MM.1S (cell line): ENCODE results near the gene HNRNPD.
A peak's percentile ranks its signal among the peaks of the same experiment; 100 is the strongest.

Source experiments
- DNase-seq: peaks from one replicate; pipeline ENCODE4 v3.0.0-alpha.2; 2015
- H2AFZ ChIP-seq: fragments of 300-600 bp; sonication (generic); 2 replicates; pipeline ENCODE4 v1.6.0; 2016; ENCODE audit warnings: antibody characterized with exemption, low read length
- H3F3A ChIP-seq: fragments of 300-600 bp; sonication (generic); 2 replicates; pipeline ENCODE4 v1.6.1; 2016; ENCODE audit warnings: mild to moderate bottlenecking, antibody characterized with exemption, low read length, moderate library complexity, mixed read lengths; ENCODE audit not compliant: insufficient read depth
- H3K27ac ChIP-seq: fragments of 300-600 bp; sonication (generic); 2 replicates; pipeline ENCODE4 v1.5.1; 2016; ENCODE audit warnings: mild to moderate bottlenecking, low read length
- H3K27me3 ChIP-seq: fragments of 300-600 bp; sonication (generic); replicated peaks from 2 replicates; pipeline ENCODE4 v1.6.0; 2016; ENCODE audit warnings: low read length; ENCODE audit not compliant: insufficient read depth
- H3K36me3 ChIP-seq: fragments of 300-600 bp; sonication (generic); replicated peaks from 2 replicates; pipeline ENCODE4 v1.6.1; 2016; ENCODE audit warnings: mild to moderate bottlenecking, low read length, mixed read lengths; ENCODE audit not compliant: insufficient read depth
- H3K4me1 ChIP-seq: fragments of 300-600 bp; sonication (generic); 2 replicates; pipeline ENCODE4 v1.6.1; 2016; ENCODE audit warnings: low read length, mixed read lengths
- H3K4me2 ChIP-seq: fragments of 300-600 bp; sonication (generic); 2 replicates; pipeline ENCODE4 v1.6.0; 2016; ENCODE audit warnings: low read depth, low read length
- H3K4me3 ChIP-seq: fragments of 300-600 bp; sonication (generic); 2 replicates; pipeline ENCODE4 v1.5.1; 2016; ENCODE audit warnings: low read length, mixed read lengths
- H3K79me2 ChIP-seq: fragments of 300-600 bp; sonication (generic); 2 replicates; pipeline ENCODE4 v1.6.1; 2016; ENCODE audit warnings: mixed run types, low read length, mixed read lengths
- H3K9ac ChIP-seq: fragments of 300-600 bp; sonication (generic); 2 replicates; pipeline ENCODE4 v1.6.1; 2016; ENCODE audit warnings: low read length, mixed read lengths
- H3K9me2 ChIP-seq: fragments of 300-600 bp; sonication (generic); replicated peaks from 2 replicates; pipeline ENCODE4 v1.6.1; 2016; ENCODE audit warnings: mild to moderate bottlenecking, low read length, mixed read lengths; ENCODE audit not compliant: insufficient read depth
- H3K9me3 ChIP-seq: fragments of 300-600 bp; sonication (generic); replicated peaks from 2 replicates; pipeline ENCODE4 v1.6.1; 2016; ENCODE audit warnings: mild to moderate bottlenecking, low read length, mixed read lengths; ENCODE audit not compliant: insufficient read depth
- H4K20me1 ChIP-seq: fragments of 300-600 bp; sonication (generic); 2 replicates; pipeline ENCODE4 v1.6.1; 2016; ENCODE audit warnings: mild to moderate bottlenecking, low read length, moderate library complexity, mixed read lengths; ENCODE audit not compliant: insufficient read depth
- CTCF ChIP-seq: fragments of 300-600 bp; sonication (generic); IDR thresholded peaks from 2 replicates; pipeline ENCODE4 v1.5.1; 2016; ENCODE audit warnings: antibody characterized with exemption, low read length, mixed read lengths
- EZH2 ChIP-seq: fragments of 300-600 bp; sonication (generic); optimal IDR thresholded peaks from 2 replicates; pipeline ENCODE3; 2017; ENCODE audit warnings: low read depth, mild to moderate bottlenecking, antibody characterized with exemption, low read length, mixed read lengths
- EZH2phosphoT487 ChIP-seq: fragments of 300-600 bp; sonication (generic); IDR thresholded peaks from 2 replicates; pipeline ENCODE4 v1.6.1; 2018; ENCODE audit warnings: antibody characterized with exemption, low read length

The HNRNPD gene

GRCh38 chr4:82373816-82374625 lies at the start of gene HNRNPD:
HNRNPD (minus strand) TSS chr4:82373991; CDS start chr4:82373678, 313 bp downstream.
- Histone ChIP-seq H3F3A (peaks cover 22% of the 10 kb centered on the region), H3K36me3 (peaks cover 3% of the 10 kb centered on the region; the same call in 1 of the 2 replicates), H4K20me1 (peaks cover 34% of the 10 kb centered on the region), H3K9me3 (no peaks in the 10 kb centered on the region), H3K9me2 (no peaks in the 10 kb centered on the region), H3K27ac (peak within 1 kb of the TSS; percentile 99), H3K27me3 (no peaks in the 10 kb centered on the region), H3K4me3 (peak within 1 kb of the TSS; percentile 98), H3K79me2 (peaks cover 71% of the 10 kb centered on the region), H3K4me2 (peak within 1 kb of the TSS; percentile 81), H2AFZ (peak within 1 kb of the TSS; percentile 73), H3K4me1 (peaks cover 20% of the 10 kb centered on the region), H3K9ac (peak within 1 kb of the TSS; percentile 100)
- TF ChIP-seq CTCF: no peak
- TF ChIP-seq EZH2phosphoT487: no peak
- no peak for TF ChIP-seq EZH2
- DNase-seq: peak; percentile 99

GRCh38 chr4:82422616-82423015 lies 48.8 kb upstream of the HNRNPD start:
- H3K4me3 ChIP-seq: no peak overlapping the region
- H4K20me1 ChIP-seq: peaks cover 45% of the 10 kb centered on the region
- peaks cover 36% of the 10 kb centered on the region for H3K36me3 ChIP-seq
- no peaks in the 10 kb centered on the region for H3K9me3 ChIP-seq
- no peaks in the 10 kb centered on the region for H3K27me3 ChIP-seq
- H3K4me1 ChIP-seq: peaks cover 4% of the 10 kb centered on the region; the same call in 1 of the 2 replicates
- H3K9me2 ChIP-seq: no peaks in the 10 kb centered on the region
- H3K27ac ChIP-seq: no peak overlapping the region
- TF ChIP-seq EZH2phosphoT487 (no peak), CTCF (no peak), EZH2 (no peak)
- no peak overlapping the region for H3K9ac ChIP-seq
- no peak for DNase-seq
- no peak overlapping the region for H3K4me2 ChIP-seq
- H3K79me2 ChIP-seq: peaks cover 28% of the 10 kb centered on the region
- peaks cover 61% of the 10 kb centered on the region for H3F3A ChIP-seq
- no peak overlapping the region for H2AFZ ChIP-seq

- Histone ChIP-seq H3K9me3 (no peaks in the 10 kb centered on the region), H2AFZ (no peak overlapping the region), H3K27ac (no peak overlapping the region), H3F3A (peaks cover 55% of the 10 kb centered on the region), H3K79me2 (peaks cover 22% of the 10 kb centered on the region), H3K4me3 (no peak overlapping the region), H3K9me2 (no peaks in the 10 kb centered on the region), H3K4me1 (peaks cover 2% of the 10 kb centered on the region; the same call in 1 of the 2 replicates), H4K20me1 (peaks cover 39% of the 10 kb centered on the region), H3K36me3 (peaks cover 31% of the 10 kb centered on the region), H3K27me3 (no peaks in the 10 kb centered on the region), H3K4me2 (no peak overlapping the region), H3K9ac (no peak overlapping the region)
- no peak for DNase-seq
- TF ChIP-seq CTCF (no peak), EZH2 (no peak), EZH2phosphoT487 (no peak)
These were observed 48.2 kb upstream of the HNRNPD start for GRCh38 chr4:82421796-82422560.
